WI38 (cell line): ENCODE data around the gene RHO.
"Not testable (repeated sequence)": the region's sequence is repeated elsewhere in the genome, so short reads cannot be mapped to it uniquely, and the experiment has no call there.

Experiments used
- H3K4me3 ChIP-seq: 2 replicates; pipeline ENCODE4 v1.5.1; 2011; ENCODE audit warnings: low read depth, mild to moderate bottlenecking, control low read depth, low read length
- TF ChIP-seq, protein P1 (sequence below): IDR thresholded peaks from 2 replicates; pipeline ENCODE4 v1.5.1; 2012; ENCODE audit warnings: low read depth, mild to moderate bottlenecking, control low read depth, low read length

The RHO gene

DNA sequence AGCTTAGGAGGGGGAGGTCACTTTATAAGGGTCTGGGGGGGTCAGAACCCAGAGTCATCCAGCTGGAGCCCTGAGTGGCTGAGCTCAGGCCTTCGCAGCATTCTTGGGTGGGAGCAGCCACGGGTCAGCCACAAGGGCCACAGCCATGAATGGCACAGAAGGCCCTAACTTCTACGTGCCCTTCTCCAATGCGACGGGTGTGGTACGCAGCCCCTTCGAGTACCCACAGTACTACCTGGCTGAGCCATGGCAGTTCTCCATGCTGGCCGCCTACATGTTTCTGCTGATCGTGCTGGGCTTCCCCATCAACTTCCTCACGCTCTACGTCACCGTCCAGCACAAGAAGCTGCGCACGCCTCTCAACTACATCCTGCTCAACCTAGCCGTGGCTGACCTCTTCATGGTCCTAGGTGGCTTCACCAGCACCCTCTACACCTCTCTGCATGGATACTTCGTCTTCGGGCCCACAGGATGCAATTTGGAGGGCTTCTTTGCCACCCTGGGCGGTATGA lies at the start of gene RHO:
TSS of gene RHO (plus strand) at position 51 of the 512 bp plus-strand sequence. CDS start at position 146, 95 bp downstream.
- H3K4me3 ChIP-seq: no peak within 1 kb of the TSS
- TF ChIP-seq, protein P1, sequence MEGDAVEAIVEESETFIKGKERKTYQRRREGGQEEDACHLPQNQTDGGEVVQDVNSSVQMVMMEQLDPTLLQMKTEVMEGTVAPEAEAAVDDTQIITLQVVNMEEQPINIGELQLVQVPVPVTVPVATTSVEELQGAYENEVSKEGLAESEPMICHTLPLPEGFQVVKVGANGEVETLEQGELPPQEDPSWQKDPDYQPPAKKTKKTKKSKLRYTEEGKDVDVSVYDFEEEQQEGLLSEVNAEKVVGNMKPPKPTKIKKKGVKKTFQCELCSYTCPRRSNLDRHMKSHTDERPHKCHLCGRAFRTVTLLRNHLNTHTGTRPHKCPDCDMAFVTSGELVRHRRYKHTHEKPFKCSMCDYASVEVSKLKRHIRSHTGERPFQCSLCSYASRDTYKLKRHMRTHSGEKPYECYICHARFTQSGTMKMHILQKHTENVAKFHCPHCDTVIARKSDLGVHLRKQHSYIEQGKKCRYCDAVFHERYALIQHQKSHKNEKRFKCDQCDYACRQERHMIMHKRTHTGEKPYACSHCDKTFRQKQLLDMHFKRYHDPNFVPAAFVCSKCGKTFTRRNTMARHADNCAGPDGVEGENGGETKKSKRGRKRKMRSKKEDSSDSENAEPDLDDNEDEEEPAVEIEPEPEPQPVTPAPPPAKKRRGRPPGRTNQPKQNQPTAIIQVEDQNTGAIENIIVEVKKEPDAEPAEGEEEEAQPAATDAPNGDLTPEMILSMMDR: no peak

DNA sequence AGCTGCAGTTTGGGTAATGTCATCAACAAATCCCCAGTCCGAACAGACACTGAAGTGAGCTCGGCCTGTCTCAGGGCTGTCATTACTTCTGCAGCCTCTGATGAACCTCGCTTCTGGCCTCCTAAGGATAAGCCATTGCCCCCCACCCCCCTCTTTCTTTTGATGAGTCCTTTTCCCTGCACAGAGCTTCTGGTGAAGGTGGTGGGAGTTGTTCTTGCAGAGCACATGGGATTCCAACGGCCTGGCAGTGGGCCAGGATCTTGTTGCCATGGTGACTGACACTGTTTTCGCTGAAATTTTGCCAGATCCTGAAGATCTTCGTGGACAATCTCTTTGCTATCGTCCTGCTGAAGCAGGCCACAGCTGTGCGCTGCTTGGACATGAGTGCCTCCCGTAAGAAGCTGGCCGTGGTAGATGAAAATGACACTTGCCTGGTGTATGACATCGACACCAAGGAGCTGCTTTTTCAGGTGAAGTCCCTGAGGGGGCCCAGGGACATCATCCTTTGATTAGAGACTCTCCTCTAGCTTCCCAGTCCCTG lies 47.1 kb upstream of the RHO start:
- H3K4me3 ChIP-seq: not testable (repeated sequence)

DNA sequence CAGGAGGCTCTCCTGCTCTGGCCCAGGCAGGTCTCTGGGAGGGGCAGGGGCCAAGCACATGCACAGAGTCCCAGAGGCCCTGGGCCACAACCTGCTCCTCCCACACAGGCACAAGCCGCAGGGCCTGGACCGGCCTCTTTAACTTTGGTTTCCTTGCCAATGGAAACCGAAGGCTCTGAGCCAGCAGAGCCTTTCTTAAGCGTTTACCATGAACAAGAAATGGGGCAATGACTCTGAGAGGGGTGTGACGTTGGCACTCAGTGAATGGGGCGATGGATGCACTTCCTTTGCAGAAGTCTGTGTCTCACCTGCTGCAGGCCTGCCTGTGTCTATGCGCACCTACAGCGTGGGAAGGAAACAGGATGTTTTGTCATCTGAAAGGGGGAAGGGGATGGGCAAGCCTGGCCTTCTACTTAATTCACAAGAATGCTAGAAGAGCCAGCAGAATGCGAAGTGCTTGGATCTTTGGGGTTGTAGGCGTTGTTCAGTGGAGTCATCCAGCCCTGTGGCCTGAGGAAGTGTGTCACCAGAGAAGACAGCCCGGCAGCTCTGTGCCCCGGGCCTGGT lies 46.6 kb upstream of the RHO start:
- H3K4me3 ChIP-seq: no peak overlapping the region
- TF ChIP-seq, protein P1: no peak

- TF ChIP-seq, protein P1: no peak
Measured at GRCh38 chr3:129482721-129483120, 45.7 kb upstream of the RHO start.

DNA sequence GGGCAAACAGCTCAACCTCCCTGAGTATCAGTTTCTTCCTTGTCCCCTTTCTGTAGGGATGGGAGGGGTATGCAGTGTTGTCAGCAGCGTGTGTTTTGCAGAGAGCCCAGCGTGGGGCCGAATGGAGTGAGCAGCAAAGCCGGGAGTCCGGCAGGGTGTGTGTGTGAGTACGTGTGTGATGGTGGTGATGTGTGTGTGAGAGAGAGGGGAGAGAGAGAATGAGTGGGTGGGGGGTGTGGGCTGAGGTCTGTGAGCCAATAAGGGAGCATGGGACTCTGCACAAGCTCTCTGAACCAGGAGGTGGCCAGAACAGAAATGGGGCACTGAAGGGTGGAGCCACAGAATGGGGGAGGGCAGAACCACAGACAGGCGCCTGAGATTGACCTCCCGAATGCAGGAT lies 44.6 kb upstream of the RHO start:
- TF ChIP-seq, protein P1: no peak
- H3K4me3 ChIP-seq: no peak overlapping the region

More at GRCh38 chr3:129482721-129483120, 45.7 kb upstream of the RHO start:
- no peak overlapping the region for H3K4me3 ChIP-seq

GRCh38 chr3:129485146-129485545 lies 43.3 kb upstream of the RHO start:
- not testable (repeated sequence) for H3K4me3 ChIP-seq

GRCh38 chr3:129485721-129486663 lies 42.4 kb upstream of the RHO start:
- no peak overlapping the region for H3K4me3 ChIP-seq
- TF ChIP-seq, protein P1: no peak

DNA sequence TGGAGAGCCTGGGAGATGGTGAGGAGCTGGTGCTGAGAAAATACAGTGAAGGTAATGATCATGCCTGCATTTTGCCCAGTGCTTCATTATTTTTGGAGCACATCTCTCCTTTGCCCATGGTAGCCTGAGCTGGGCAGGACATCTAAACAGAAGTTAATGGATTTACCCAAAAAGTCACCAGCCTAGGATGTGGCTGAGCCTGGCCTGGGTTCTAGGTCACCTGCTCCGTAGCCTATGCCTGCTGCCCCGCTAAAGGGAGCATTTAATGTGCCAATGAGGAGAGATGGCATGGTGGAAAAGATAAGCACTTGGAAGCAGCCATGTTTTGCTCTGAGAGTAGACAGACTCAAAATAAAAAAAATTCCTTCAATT lies 41.8 kb upstream of the RHO start:
- no peak overlapping the region for H3K4me3 ChIP-seq
- TF ChIP-seq, protein P1: no peak
